ACHN (cell line): Measurements from ENCODE around the gene PCDH19.

Source experiments
- DNase-seq: peaks from one replicate; pipeline ENCODE4 v3.0.0-alpha.2; 2015
- in situ Hi-C: cut with HindIII; loops from 2 replicates; pipeline ENCODE4 v1.10.0; 2017; ENCODE audit warnings: low sequenced_read_pairs, low pct_ligation_motif_present, low pct_unique_long_range_greater_than_20kb

The PCDH19 gene

GRCh38 chrX:100328351-100328750 lies 81.7 kb downstream of the PCDH19 start:
- DNase-seq = no peak
- in situ Hi-C loops = no loop called here

GRCh38 chrX:100319716-100320115 lies 90.4 kb downstream of the PCDH19 start:
- DNase-seq = no peak
- in situ Hi-C loops = no loop called here

GRCh38 chrX:100316987-100317386 lies 93.1 kb downstream of the PCDH19 start:
- DNase-seq = no peak
- in situ Hi-C loops = no loop called here

GRCh38 chrX:100315566-100315965 lies 94.5 kb downstream of the PCDH19 start:
- in situ Hi-C loops = no loop called here

GRCh38 chrX:100299559-100299958 lies 110.5 kb downstream of the PCDH19 start:
- DNase-seq = no peak
- in situ Hi-C loops = no loop called here

More at GRCh38 chrX:100315566-100315965, 94.5 kb downstream of the PCDH19 start:
- no peak for DNase-seq

- in situ Hi-C loops = no loop called here
- no peak for DNase-seq
Measured at GRCh38 chrX:100297728-100298127, 112.3 kb downstream of the PCDH19 start.

GRCh38 chrX:100296183-100296753 lies 113.8 kb downstream of the PCDH19 start:
- no peak for DNase-seq
- in situ Hi-C loops = no loop called here

- DNase-seq = no peak
- in situ Hi-C loops = no loop called here
Measured at GRCh38 chrX:100294965-100295364, 115.1 kb downstream of the PCDH19 start.

GRCh38 chrX:100289066-100289558 lies 121.0 kb downstream of the PCDH19 start:
- no peak for DNase-seq
- in situ Hi-C loops = no loop called here

GRCh38 chrX:100277231-100277630 lies 132.8 kb downstream of the PCDH19 start:
- DNase-seq = no peak
- in situ Hi-C loops = no loop called here

- in situ Hi-C loops = no loop called here
- no peak for DNase-seq
Measured at GRCh38 chrX:100274916-100275315, 135.2 kb downstream of the PCDH19 start.

- in situ Hi-C loops = no loop called here
Measured at GRCh38 chrX:100265179-100265578, 144.9 kb downstream of the PCDH19 start.

GRCh38 chrX:100264200-100264599 lies 145.9 kb downstream of the PCDH19 start:
- DNase-seq = no peak
- in situ Hi-C loops = no loop called here

More at GRCh38 chrX:100265179-100265578, 144.9 kb downstream of the PCDH19 start:
- DNase-seq = no peak

GRCh38 chrX:100263650-100264049 lies 146.4 kb downstream of the PCDH19 start:
- in situ Hi-C loops = no loop called here

GRCh38 chrX:100248885-100249493 lies 161.1 kb downstream of the PCDH19 start:
- in situ Hi-C loops = no loop called here
- DNase-seq = no peak

More at GRCh38 chrX:100263650-100264049, 146.4 kb downstream of the PCDH19 start:
- no peak for DNase-seq

GRCh38 chrX:100247826-100248225 lies 162.2 kb downstream of the PCDH19 start:
- in situ Hi-C loops = no loop called here
- DNase-seq = no peak

- DNase-seq = no peak
- in situ Hi-C loops = no loop called here
Measured at GRCh38 chrX:100244681-100245080, 165.4 kb downstream of the PCDH19 start.
